ENCODE data around the gene IRF8.

Gene IRF8

DNA sequence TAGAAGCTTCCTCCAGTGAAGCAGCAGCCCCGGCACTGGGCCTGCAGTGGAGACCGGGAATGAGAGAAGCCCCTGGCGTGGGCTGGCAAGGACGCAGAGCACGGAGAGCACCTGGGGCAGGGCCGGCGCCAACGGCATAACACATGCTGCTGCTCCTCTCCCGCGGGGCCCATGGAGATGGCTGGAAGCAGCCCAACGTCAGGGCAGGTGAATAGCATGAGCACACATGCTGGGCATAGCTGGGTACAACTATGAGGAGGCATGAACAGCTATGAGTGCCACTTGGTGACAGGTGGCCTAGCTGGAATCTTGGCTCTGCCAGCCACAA is 46.4 kb downstream of the IRF8 start:
- no peaks in the 10 kb centered on the region for H3K79me2 ChIP-seq (ENCODE audit: insufficient read depth, low read length)
- no peaks in the 10 kb centered on the region for H3K4me1 ChIP-seq (ENCODE audit: insufficient read depth, low read length)
- H3K9me3 ChIP-seq (ENCODE audit: insufficient read depth, low read length, severe bottlenecking), result no peaks in the 10 kb centered on the region
- no peaks in the 10 kb centered on the region for H3K27me3 ChIP-seq (ENCODE audit: insufficient read depth, low read length, poor library complexity)
- no peaks in the 10 kb centered on the region for H3K36me3 ChIP-seq (ENCODE audit: insufficient read depth, low read length)
- no peak overlapping the region for H3K27ac ChIP-seq (ENCODE audit: low read length)
- TF ChIP-seq, protein P1, sequence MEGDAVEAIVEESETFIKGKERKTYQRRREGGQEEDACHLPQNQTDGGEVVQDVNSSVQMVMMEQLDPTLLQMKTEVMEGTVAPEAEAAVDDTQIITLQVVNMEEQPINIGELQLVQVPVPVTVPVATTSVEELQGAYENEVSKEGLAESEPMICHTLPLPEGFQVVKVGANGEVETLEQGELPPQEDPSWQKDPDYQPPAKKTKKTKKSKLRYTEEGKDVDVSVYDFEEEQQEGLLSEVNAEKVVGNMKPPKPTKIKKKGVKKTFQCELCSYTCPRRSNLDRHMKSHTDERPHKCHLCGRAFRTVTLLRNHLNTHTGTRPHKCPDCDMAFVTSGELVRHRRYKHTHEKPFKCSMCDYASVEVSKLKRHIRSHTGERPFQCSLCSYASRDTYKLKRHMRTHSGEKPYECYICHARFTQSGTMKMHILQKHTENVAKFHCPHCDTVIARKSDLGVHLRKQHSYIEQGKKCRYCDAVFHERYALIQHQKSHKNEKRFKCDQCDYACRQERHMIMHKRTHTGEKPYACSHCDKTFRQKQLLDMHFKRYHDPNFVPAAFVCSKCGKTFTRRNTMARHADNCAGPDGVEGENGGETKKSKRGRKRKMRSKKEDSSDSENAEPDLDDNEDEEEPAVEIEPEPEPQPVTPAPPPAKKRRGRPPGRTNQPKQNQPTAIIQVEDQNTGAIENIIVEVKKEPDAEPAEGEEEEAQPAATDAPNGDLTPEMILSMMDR (IDR thresholded peaks at IDR 0.05; ENCODE audit: borderline replicate concordance, extremely low read depth, low read length, poor library complexity, severe bottlenecking), result no peak
- TF ChIP-seq EZH2 (IDR thresholded peaks at IDR 0.05; ENCODE audit: borderline replicate concordance, low read depth, low read length, severe bottlenecking), result no peak
- H3K4me3 ChIP-seq (ENCODE audit: low read depth in 1 of 2, low read length in 2 of 2), result no peak overlapping the region
- DNase-seq, result no peak
- no peak overlapping the region for H3K9ac ChIP-seq (ENCODE audit: low read depth, low read length)
- no peak overlapping the region for H2AFZ ChIP-seq (ENCODE audit: low read depth, low read length)
- no peak for ATAC-seq (ENCODE audit: insufficient read depth, low read depth)
- no peaks in the 10 kb centered on the region for H4K20me1 ChIP-seq (ENCODE audit: insufficient read depth, low read length)
- no peak overlapping the region for H3K4me2 ChIP-seq (ENCODE audit: insufficient read depth, low read length)

DNA sequence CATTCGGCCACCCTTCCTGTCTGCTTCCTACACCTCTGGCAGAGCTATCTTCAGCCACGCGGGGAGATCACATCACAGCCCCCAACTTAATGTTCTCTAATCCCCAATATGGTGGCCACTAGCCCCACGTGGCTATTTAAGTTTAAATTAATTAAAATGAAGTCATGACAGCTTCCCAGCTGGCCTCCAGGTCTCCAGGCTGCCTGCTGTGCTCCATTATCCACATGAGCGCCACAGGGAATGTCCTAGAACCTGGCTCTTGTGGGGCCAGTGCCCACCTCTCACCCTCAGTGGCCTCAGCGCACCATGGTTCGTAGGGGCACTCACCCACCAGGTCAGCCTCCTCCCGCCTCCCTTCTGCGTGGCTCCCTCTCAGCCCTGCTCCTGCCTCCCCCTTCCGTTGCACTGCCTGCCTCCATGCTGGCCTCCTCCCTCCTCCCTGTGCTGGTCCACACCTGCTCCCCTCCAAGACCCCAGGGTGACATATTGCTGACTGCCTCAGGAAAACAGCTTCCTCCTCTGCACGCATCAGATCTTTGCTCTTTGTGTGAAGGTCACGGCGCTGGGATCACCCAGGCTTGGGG is 47.7 kb downstream of the IRF8 start:
- TF ChIP-seq, protein P1 (IDR thresholded peaks at IDR 0.05; ENCODE audit: borderline replicate concordance, extremely low read depth, low read length, poor library complexity, severe bottlenecking), result no peak
- no peak for TF ChIP-seq EZH2 (IDR thresholded peaks at IDR 0.05; ENCODE audit: borderline replicate concordance, low read depth, low read length, severe bottlenecking)
- H4K20me1 ChIP-seq (ENCODE audit: insufficient read depth, low read length), result no peaks in the 10 kb centered on the region
- H3K79me2 ChIP-seq (ENCODE audit: insufficient read depth, low read length), result no peaks in the 10 kb centered on the region
- H2AFZ ChIP-seq (ENCODE audit: low read depth, low read length), result no peak overlapping the region
- peaks cover 2% of the 10 kb centered on the region for H3K27me3 ChIP-seq (ENCODE audit: insufficient read depth, low read length, poor library complexity)
- DNase-seq (no peak), ATAC-seq (ENCODE audit: insufficient read depth, low read depth) (no peak)
- H3K4me3 ChIP-seq (ENCODE audit: low read depth in 1 of 2, low read length in 2 of 2), result no peak overlapping the region
- H3K4me2 ChIP-seq (ENCODE audit: insufficient read depth, low read length), result no peak overlapping the region
- H3K9ac ChIP-seq (ENCODE audit: low read depth, low read length), result no peak overlapping the region
- no peak overlapping the region for H3K27ac ChIP-seq (ENCODE audit: low read length)
- no peaks in the 10 kb centered on the region for H3K4me1 ChIP-seq (ENCODE audit: insufficient read depth, low read length)
- H3K36me3 ChIP-seq (ENCODE audit: insufficient read depth, low read length), result no peaks in the 10 kb centered on the region
- no peaks in the 10 kb centered on the region for H3K9me3 ChIP-seq (ENCODE audit: insufficient read depth, low read length, severe bottlenecking)

DNA sequence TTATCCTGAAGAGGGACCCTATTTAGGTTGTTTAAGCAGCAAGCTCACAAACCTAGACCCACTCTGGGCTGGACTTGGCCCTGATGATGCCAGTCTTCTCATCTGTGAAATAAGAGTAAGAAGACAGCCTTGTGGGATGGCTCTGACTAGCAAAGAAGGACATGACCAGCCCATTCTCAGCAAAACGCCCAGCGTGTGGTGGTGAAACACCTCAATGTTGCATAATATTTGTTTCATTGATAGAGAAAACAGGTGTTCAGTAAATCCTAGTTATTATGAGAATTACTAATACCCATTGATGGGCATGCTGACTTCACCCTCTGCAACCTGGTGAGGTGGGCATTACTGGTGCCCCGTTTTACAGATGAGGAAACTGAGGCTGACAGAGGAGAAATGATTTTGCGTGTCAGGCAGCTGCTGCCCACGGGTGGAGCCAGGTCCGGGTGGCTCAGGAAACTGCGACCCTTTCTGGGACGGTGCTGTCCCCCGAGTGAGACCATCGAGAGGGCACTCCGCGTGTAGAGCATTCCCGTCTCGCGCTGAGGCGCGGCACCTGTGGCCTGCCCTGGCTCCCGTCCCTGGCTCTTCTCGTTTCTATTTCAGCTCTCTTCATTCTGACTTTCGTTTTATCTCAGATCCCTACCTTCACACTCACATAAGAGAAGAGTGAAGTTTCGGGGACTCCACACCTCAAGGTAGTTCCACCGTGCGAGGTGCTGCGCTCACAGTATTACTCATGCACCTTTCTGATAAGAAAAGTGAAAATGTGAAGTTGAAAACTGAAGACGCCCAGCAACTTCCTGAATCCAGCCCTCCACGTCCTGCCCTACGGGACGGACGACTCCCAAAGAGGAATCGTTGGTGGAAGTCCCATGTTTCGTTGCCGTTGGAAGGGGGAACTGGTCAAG is 48.5 kb downstream of the IRF8 start:
- DNase-seq (no peak), ATAC-seq (ENCODE audit: insufficient read depth, low read depth) (no peak)
- no peak for TF ChIP-seq EZH2 (IDR thresholded peaks at IDR 0.05; ENCODE audit: borderline replicate concordance, low read depth, low read length, severe bottlenecking)
- TF ChIP-seq, protein P1 (IDR thresholded peaks at IDR 0.05; ENCODE audit: borderline replicate concordance, extremely low read depth, low read length, poor library complexity, severe bottlenecking), result no peak
- Histone ChIP-seq H3K36me3 (ENCODE audit: insufficient read depth, low read length) (no peaks in the 10 kb centered on the region), H3K4me2 (ENCODE audit: insufficient read depth, low read length) (no peak overlapping the region), H3K9me3 (ENCODE audit: insufficient read depth, low read length, severe bottlenecking) (no peaks in the 10 kb centered on the region), H3K4me3 (ENCODE audit: low read depth in 1 of 2, low read length in 2 of 2) (no peak overlapping the region), H3K79me2 (ENCODE audit: insufficient read depth, low read length) (no peaks in the 10 kb centered on the region), H2AFZ (ENCODE audit: low read depth, low read length) (no peak overlapping the region), H3K4me1 (ENCODE audit: insufficient read depth, low read length) (no peaks in the 10 kb centered on the region), H4K20me1 (ENCODE audit: insufficient read depth, low read length) (no peaks in the 10 kb centered on the region), H3K27ac (ENCODE audit: low read length) (no peak overlapping the region), H3K9ac (ENCODE audit: low read depth, low read length) (no peak overlapping the region), H3K27me3 (ENCODE audit: insufficient read depth, low read length, poor library complexity) (peaks cover 2% of the 10 kb centered on the region)
